GM18861 (cell line): ENCODE data around the gene CFAP45.

Experiments
- ATAC-seq: cut with Tn5 transposase; IDR thresholded peaks from one replicate; pipeline ENCODE4 v1.9.1; 2021; ENCODE audit not compliant: unreplicated experiment

CFAP45 gene

DNA sequence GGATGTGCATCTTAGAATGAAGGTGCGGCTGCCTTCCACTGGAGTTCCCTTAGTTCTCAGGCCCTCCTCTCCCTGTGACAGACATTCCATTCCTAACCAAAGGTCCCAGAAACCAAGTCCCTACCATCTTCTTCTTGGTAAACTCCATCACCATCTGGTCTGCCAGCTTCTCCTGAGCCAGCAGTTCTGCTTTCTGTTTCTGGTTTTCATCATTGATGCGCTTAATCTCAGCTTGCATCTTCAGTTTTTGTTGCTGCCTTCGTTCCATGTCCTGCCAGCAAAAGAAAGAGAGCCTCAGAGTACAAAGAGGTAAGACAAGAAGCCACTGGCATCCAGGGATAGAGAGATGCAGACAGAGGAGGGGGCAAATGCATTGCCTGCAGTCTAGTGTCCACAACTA lies 19.5 kb downstream of the CFAP45 start:
- no peak for ATAC-seq

DNA sequence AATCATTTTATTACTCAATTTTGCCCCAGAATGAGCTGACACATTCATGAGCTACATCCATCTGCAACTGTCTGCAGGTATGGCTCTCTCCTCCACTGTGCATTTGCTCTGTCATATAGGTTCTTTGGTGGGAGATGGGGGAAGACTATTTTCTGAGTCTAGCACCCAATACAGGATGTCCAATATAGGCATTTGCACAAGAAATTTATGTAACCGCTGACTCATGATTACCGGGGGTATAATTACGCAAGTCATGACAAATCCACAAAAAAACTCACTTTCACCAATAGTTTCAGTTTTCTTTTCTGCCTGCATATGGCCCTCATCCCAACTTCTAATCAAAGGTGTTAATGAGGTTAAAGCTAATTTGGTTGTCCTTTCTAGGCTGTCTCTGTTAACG lies 20.0 kb downstream of the CFAP45 start:
- no peak for ATAC-seq

DNA sequence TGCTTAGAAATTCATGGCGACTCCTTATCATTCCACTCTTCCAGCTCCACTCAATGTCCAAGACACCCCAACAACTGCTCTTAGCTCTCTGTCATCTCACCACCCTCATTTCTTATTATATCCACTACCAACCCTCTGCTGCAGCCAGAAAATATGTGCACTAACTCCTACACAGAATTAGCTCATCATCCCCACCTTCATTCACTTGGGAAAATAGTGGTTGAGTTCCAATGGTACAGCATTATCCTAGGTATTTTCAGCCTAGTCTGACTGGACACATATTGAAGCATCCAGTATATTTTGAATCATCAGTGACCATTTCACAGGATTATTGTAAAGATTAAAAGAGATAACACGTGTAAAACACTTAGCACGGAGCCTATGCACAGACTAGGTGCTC lies 20.8 kb downstream of the CFAP45 start:
- no peak for ATAC-seq

DNA sequence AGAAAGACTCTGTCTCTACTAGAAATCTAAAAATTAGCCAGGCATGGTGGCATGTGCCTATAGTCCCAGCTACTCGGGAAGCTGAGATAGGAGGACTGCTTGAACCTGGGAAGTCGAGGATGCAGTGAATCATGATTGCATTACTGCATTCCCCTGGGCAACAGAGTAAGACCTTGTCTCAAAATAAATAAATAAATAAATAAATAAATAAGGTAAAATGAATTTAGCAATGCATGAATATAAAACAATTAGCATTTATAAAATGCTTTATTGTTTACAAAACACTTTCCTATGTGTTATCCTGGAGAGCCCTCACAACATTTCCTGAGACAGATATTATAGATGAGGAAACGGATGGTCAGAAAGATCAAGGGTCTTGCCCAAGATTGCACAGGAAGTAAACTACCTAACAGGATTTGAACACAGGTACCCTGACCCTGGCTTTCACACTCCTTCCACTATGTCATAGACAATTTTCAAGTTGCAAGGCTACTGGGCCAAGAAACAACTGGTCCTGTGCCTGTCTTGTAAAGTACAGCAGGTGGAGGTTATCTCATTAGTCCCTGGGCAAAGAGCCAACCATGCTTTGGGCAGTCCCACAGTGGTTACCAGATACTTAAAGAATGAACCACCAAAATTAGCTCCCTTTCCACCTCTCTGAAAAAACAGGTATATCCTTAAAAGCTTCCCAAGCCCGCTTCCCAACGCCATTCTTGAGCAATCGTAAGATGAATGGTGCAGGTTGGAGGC lies 22.1 kb downstream of the CFAP45 start:
- no peak for ATAC-seq

DNA sequence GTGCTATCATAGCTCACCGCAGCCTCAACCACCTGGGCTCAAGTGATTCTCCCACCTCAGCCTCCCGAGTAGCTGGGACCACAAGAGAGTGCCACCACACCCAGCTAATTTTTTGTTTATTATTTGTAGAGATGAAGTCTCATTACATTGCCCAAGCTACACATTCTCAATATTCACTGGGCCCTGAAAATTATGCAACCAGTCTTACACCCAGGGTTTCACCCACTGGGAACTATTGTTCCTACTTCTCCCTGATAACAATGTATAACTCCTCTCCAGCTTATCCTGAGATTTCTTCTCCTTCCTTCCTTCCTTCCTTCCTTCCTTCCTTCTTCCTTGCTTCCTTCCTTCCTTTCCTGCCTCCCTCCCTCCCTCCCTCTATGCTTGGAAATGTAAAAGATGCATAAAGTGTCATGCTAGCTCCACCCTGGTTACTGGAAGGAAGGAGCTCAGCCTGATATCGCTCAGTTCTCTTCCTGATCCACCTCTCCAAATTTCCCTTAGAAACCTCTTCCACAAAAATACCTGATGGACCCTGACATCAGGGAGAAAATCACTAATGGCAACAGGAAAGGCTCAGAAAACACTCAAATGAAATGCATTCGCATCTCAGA lies 26.3 kb downstream of the CFAP45 start:
- no peak for ATAC-seq

DNA sequence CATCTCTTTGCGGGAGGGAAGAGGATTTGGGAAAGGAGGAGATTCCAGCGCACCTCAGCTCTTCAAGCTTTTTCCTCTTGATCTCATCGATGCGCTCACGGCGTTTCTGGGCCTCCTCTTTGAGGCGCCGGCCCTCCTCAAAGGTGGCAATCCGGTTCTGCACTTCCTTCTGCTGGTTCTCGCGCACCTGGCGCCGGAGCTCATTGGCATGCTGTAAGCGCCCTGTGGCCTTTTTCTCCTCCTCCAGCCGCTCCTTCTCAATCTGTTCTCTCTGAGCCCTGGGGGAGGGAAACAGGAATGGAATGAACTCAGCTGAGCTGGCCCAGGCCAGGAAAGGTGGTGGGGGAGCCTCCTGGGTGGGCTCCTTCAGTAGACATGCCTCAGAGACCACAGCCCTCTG lies 27.1 kb downstream of the CFAP45 start:
- ATAC-seq = no peak

DNA sequence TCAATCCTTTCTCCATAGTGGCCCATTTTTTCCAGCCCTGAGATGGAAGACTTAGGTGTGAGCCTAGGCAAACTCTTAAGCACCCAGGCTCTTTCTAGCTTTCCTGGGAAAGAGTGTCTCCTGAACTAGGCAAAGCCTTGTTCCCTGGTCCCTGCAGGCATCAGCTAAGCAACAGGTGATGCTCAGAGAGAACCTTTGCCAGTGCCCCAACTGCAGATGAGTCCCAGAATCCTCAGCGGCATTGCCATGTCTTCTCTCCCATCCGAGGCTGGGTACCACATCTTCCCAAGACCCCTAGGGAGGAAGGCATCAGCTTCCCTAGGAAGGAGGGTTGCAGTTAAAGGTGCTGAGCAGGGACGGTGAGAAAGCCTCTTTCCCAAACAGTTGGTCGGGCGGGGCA lies 29.3 kb downstream of the CFAP45 start:
- no peak for ATAC-seq

DNA sequence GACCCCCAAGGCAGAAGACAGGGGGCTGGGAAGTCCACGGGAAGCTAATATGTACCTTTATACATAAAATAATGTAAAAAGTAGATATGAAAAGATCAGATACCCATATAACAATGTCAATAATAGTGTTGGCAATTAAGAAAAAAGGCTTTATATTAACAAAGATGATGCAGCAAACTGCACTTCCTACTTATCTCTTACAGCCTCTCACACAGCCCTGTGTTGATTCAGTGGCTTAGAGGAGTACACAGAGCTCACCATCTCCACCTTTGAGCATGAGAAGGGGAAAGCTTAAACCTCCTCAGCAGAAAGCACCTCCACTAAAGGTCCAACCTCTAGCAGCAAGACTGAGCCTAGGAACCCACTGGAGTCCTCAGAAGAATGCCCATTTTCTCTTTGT lies 30.4 kb downstream of the CFAP45 start:
- ATAC-seq = no peak

DNA sequence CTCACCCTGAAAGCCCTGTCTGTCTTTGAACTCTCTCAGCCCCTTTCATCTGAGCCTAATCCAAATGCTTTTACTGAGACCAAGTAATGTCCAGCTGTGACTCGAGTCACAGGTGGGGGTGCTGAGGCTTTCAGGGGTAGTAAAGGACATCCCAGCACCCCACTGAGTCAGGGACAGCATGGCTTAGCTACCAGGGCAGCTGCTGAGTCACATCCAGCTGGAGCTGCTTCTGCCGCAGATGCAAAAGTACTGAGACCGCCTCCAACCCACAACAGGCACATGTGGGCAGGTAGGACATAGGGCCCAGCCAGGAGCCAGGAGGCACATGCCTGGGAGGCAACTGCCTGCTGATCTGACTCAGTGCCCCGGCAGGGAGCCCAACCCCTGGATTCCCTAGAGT lies 30.8 kb downstream of the CFAP45 start:
- no peak for ATAC-seq

DNA sequence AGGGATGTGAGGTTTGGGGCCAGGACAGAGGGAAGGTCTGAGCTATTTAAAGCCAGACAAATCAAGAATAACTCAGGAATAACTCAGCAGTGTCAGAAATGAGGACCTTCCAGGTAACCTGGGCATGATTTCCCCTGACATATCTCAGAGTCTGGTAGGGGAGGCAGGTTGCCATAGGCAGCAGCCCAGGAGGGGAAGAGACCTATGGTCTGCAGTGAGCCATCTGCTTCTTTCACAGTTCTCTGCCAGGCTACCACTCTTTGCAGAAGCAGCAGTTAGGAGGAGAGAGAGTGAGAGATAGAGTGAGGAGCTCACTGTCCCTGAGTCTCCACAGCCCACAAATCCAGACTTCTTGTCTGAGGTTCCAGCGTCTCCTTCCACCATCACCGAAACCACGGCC lies 31.2 kb downstream of the CFAP45 start:
- ATAC-seq = no peak

DNA sequence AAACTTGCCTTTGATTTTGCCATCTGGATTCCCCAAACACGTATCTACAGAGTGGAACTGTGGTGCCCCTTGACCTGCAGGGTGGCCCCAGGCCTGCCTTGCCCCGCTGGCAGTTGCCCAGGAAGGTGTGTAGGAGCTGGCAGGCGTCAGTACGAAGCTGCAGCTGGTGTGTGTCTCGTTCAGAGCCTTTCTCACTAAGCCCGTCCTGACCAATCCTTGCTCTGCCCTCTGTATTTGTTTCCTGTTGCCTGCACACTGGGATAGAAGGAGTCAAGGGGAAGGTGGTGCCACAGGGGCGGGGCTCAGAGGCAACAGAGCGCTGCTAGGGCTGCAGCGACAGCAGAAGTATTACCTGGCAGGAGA lies 32.3 kb downstream of the CFAP45 start:
- ATAC-seq = no peak

DNA sequence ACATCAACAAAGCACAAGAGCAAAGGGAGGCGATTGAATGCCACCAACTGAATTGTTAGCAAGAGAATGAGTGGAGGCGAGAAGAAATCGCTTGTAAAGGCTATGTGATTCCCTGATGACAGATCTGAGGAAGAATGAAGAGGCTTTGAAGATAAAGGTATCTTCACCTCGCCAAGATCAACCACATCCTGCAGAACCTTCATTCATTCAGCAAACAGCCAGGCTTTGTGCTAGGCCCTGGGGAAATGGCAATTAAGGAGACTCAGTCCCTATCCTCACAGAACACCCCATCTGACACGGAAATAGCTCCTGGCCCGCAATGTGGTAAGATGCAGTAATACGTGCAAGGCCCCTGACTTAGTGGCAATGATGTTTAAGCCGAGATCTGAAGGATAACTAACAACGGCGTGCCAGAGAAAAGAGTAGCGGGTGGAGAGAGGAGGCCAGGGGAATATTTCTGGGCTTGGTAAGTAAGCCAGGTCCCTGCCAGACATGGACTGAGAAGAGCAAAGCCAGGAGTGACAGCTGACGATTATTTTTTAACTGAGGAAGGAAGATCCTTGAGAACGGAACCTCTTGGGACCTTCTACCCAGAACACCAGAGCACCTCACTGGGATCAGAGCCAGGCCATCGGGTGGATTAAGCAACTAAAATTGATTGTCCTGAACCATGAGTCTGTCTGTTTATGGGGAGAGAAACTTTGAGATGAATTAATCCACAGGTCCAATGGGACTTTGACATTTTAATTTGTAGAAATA lies 32.9 kb downstream of the CFAP45 start:
- no peak for ATAC-seq

DNA sequence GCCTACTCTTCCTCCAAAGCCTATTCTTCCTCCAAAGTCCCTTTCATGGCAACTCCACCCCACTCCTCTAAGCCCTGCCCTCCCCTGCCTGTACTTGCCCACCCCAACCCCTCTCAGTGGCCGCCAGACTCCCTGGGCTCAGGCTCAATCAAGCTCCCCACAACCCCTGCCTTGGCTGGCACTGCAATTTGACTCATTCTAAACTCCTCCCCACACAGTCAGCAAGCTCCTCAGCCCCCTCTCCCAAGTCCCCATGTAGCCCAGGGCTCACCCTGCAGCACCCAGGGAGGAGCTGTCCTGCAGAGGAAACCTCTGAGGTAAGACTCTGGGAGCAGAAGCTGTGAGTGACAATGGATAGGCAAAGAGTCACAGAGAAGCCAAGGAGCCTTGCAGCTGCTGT lies 33.9 kb downstream of the CFAP45 start:
- ATAC-seq = no peak

DNA sequence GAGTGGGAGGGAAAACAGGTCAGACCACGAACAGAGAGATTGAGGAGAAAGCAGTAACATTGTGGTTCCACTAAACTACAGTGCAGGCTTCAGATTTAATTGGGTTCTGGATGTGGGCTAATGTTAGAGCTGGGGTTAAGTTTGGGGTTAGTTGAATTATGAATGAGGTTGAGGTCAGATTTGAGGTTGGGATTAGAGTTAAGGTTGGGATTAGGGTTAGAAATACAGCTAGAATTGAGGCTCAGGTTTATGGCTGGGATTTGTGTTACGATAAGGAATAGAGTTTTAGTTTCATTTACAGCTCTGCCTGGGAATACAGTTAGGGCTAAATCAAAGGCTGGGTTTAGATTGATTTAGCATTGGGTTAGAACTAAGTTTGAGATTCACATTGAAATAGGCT lies 35.7 kb downstream of the CFAP45 start:
- no peak for ATAC-seq

DNA sequence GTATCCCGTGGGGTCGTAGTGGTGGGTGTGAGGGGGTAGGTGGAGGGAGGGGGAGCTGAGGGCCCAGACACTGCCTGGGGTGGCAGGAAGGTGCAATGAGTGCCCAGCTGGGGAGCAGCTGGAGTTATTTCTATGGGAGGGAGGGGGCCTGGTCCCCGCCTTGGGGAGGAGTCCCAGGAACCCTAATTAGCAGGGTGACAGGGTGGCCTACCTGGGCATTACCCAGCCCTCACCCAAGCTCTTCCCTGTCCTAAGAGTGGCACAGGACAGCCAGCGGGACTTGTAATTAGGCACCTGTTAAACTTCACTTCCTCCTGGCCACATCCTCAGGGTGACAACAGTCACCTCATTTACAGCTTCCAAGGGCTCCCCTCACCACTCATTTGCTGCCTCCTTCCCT lies 37.4 kb downstream of the CFAP45 start, which contains the start of gene VSIG8:
TSS of gene VSIG8 (minus strand) at position 101 of the 400 bp plus-strand sequence. CDS start 136 bp downstream, outside the sequence.
- no peak for ATAC-seq

DNA sequence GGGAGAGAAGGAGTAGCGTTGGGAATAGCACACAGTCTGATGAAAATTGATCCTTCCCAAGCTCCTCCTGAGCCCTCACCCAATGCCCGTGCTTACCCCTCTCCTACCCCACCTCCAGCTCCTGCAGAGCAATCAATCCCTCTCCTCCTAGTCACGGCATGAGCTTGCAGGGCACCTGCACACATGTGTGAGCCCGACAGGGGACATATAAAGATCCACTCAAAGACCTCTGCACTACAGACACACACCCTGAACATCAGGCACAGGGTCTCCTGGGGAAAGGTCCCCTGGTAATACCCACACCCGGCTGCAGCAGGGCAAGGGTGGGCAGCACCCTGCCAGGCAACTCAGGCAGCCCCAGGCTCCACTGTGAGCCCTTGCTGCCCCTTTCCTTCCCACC lies 37.9 kb downstream of the CFAP45 start:
- no peak for ATAC-seq

DNA sequence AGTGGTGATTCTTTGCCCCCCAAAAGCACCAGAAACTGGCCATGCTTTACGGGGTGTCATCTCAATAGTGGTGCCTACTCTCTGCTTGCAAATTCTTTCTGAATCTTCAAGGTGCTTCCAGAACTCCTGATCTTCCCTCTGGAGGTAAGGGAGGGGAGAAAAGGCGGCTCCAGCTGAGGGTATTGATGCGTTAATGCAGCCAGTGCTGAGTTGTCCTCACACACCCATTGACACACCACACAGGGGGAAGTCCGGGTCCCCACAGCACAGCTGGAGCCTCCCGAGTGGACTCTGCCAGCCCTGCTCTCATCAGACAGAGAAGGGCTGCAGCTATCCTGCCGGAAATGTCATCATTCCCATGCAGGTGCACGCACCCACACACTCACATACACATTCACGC lies 38.7 kb downstream of the CFAP45 start:
- no peak for ATAC-seq

DNA sequence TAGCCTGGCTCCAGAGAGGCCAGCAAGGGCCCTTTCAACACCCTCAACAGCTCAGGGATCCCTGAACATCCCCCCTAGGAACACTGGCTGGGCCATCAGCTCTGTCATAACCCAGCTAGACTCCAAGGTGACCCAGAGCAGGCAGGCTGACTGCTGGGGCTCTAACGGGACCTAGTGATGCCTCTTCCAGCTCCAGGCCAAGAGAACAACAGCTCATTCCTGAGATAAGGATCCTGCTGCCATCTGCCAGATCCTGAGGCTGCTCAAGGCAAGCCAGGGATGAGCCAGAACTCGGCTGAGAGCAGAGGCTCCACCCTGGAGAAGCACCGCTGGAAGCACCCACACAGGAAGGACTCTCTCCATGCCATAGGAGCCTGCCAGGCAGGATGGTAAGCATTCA lies 39.5 kb downstream of the CFAP45 start:
- ATAC-seq = no peak

DNA sequence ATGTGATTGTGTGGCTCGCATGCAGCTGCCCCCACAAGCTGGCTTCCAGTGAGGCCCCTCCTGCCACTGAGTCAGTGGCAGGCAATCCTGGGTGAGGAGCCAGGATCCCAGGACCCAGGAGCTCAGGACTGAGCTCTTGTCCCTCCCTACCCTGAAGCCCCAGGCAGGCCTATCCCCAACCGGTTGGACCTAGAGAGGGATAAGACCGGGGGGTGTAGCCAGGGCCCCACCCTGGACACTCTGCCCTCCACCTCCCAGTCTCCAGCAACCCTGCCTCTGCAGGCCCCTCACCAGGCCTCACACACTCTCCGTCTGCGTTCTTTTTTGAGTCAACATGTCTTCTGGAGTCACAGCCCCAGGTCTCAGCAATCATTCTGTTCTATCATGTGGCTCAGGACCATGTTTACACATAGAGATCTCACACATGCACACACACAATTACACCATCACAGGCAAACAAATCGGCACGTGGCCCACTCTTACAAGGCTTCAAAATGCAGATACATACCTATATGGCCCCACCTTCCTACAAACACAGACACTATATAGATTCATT lies 40.1 kb downstream of the CFAP45 start:
- no peak for ATAC-seq

DNA sequence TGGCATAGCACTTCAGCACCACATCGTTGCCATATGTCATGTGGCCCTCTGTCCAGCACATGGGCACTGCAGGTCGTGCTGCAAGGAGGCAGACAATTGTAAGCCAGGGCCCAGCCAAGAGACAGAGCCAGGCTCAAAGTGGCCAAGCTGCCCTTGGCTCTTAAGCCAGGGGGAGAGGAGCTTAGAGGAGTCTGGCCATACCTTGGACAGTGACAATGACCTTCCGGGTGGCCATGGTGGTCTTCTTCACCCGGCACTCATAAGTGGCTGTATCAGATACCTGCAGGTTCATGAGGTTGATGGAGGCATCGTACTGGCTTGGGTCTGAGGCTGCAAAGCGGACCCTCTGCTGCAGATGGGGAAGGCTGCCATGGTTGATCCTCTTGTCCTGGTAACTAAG lies 42.1 kb downstream of the CFAP45 start:
- ATAC-seq = no peak

DNA sequence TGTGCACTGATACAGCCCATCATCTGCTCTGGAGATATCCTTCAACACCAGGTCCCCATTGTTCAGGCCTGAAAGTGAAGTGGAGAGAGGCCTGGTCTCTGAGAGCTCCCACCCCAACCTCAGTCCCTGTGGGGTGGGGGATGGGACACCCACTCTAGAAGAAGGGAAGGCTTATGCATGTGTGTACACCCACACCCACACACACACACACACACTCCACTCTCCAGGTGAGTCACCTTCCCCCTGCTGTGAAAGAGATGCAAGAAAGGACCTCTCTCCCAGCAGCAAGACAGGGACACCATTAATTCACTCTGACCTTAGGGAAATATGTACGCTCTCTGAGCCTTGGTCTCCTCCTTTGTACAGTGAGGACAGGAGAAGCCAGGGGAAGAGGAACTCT lies 43.4 kb downstream of the CFAP45 start:
- no peak for ATAC-seq

DNA sequence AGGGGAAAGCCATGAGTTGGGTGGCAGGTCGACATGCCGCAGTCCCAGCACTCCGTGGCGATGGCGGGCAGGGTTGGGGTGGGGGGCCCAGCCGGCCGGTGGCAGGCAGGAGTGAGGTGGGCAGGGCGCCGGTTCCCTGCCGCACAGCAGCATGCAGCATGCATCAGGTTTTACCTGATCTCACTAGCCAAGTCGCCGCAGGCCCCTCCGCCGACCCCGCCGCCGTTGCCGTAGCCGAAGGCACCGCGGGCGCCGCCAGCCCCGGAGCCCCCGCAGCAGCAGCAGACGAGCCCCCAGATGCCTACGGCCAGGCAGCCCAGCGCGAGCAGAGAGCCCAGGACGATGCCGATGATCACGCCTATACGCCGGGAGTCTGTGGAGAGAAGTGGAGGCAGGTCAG lies 44.3 kb downstream of the CFAP45 start:
- ATAC-seq = no peak
